HG03097 (cell line): ENCODE measurements around the gene STAMBP.
"Not testable (repeated sequence)": the region's sequence is repeated elsewhere in the genome, so short reads cannot be mapped to it uniquely, and the experiment has no call there.

Experiments used
- ATAC-seq: cut with Tn5 transposase; IDR thresholded peaks from one replicate; pipeline ENCODE4 v1.9.1; 2021; ENCODE audit not compliant: unreplicated experiment, low FRiP score

STAMBP gene

DNA sequence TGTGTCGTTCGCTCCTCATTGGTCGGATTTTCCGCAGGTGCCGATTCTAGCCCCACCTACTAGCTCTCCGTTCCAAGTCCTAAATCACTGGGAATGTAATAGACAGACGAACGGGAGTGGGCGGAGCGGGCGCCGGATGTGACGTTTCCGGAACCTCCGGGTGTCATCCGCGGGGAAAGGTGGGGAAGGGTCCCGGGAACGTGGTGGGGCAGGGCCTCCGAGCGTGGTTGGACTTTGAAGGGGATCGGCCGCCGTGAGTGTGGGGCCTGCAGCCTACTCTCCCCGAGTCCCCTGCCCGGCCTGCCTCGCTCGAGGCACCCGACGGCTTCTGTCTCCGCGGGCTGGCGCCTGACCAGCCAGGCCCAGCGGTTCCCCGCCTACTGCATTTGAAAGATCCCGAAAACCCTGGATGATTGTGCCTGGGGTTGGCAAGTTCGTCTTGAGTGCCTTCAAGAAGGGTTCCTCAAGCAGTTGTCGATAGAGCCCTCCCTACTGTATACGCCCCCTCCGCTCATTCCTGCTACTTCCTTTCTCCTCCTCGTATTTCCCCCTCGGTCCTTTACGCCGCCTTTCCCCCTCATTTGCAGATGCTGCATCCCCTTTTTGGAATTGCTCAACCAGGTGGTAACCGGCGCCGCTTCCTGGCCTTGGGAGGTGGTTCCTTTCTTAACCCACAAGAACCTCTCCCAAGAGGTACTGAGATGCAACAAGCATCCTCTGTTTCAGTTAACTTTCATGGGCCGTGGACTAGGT, at the start of gene STAMBP:
Gene STAMBP, plus strand, starts transcription at position 144 of the 753 bp plus-strand sequence. CDS start 1,896 bp downstream, outside the sequence.
- peak; percentile 75 for ATAC-seq

DNA sequence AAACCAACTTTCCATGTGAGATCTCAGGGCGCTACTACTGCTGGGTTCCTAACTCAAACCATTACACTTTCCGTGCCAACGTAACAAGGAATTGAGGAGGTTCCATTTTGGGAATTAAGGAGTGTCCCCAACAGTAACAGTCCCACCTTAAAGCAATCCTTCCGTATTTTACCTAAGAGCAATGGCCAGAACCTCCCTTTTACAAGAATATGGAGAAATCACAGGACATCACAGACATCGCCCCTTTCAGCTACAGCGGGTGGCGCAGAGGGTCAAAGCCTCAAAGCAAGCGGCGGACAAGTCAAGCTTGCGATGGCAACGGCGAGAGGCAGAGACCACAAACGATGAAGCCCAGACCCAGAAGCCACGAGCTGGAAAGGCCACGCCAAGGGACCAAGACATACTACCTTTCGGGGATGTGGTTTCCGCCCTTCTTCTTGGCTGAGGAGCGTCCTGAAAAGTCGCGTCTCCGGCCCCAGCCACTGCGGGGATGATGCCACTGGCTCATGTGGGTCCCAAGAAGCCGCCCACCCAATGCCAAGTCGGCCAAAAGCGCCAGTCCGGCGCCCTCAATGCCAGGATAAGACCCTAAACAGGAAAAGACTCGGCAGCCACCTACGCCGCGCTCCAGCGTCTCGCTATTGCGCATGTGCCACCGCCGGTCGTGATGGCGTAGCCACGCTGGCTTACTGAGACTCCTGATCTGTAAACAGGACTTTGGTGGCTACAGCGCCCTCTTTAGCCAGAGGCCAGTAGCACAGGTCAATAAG, 49.1 kb upstream of the STAMBP start, which contains the start of gene DUSP11:
Gene DUSP11, minus strand, starts transcription at position 637 of the 770 bp plus-strand sequence. Its CDS starts 129 bp downstream, at position 508.
- peak; percentile 98 for ATAC-seq

DNA sequence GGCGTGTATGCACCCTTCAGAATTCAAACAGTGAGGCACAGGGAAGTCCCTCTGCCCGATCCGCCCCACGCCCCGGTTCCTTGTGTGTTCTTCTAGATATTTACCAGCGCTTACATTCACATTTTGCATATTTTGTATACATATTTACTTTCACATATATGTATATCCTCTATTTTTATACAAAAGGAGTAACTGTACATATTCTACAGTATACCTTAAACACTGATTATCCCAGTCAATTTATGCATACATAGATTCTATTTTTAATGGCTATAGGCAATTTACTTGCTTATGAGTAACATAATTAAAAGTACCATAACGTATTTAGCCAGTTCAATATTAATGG, 48.6 kb upstream of the STAMBP start:
- no peak for ATAC-seq

DNA sequence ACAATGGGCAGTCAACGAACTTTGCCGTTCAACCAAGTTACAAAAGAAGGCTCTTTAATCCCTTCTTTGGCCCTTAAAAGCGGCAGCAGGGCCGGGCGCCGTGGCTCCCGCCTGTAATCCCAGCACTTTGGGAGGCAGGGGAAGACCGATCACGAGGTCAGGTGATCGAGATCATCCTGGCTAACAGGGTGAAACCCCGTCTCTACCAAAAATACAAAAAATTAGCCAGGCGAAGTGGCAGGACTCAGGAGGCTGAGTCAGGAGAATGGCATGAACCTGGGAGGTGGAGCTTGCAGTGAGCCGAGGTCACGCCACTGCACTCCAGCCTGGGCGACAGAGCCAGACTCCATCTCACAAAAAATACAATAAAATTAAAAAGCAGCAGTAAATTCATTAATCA, 45.4 kb upstream of the STAMBP start:
- not testable (repeated sequence) for ATAC-seq

DNA sequence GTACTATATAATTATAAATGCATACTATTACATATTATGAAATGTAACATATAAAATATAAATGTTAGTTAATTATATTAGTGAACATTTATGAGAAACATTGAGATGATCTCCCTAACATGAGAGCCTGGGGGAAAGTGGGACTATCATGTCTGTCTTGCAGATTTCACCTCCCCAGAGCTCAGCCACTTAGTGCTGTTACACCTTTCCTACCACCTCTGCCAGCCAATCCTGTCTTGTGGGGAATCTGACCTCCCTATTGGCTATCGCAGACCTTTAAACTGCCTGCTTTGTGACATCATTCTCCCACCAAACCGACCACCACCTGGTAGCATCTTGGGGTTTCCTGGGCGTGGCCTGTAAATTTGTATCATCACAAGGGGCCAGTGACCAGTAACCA, 44.9 kb upstream of the STAMBP start, which contains the start of gene C2orf78:
Gene C2orf78, plus strand, starts transcription at position 301 of the 400 bp plus-strand sequence. CDS start 127 bp downstream, outside the sequence.
- not testable (repeated sequence) for ATAC-seq

DNA sequence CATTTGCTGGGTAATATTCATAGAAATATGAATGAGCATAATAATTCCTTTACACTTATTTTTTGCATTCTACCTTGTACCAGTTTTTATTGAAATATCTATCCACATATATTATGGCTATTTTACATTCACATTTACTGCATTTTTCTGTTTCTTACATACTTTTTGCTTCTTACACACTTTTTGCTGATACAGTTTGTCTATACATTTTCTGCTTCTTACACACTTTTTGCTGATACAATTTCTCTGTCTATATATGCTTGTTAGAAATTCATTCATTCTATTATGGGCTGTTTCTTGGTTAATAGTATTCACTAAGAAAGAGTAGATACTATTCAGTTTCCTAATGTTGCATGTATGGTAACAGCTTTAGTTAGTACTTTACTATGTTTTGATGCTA, 16.9 kb upstream of the STAMBP start:
- ATAC-seq, result no peak

DNA sequence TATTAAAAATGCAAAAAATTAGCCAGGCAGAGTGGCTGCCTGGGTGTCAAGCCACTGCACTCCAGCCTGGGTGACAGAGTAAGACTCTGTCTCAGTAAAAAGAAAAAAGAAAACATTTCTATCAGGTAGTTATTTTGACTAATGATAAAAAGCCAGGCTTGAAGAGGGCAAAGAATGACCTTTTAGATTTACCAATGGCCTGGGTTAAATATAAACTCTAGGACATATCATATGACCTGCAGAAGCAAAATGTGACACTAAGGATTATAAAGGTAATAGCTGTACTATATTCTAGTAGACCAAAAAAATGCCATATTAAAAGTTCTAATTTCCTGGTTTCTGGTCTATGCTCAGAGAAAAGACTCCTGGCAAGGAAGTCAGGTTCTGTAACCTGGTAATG, 16.1 kb upstream of the STAMBP start:
- no peak for ATAC-seq

DNA sequence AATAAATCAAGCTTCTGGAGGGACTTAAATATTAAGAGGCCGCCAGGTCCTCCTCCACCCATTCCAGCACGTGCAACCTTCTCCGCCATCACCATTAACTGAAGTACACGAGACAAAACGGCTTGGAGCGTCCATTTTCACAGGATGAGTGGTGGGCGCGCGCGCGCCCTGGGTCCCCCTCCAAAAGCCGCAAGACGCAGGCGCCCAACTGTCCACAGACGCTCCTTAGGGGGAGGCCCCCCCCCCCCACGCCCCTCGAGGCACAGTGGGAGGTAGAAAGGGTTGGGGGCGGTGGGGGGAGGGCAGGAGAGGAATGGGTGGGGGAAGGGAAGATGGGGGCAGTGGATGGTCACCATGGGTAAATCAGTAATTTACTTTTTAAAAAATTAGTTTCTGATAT, 10.5 kb upstream of the STAMBP start:
- ATAC-seq, result no peak

DNA sequence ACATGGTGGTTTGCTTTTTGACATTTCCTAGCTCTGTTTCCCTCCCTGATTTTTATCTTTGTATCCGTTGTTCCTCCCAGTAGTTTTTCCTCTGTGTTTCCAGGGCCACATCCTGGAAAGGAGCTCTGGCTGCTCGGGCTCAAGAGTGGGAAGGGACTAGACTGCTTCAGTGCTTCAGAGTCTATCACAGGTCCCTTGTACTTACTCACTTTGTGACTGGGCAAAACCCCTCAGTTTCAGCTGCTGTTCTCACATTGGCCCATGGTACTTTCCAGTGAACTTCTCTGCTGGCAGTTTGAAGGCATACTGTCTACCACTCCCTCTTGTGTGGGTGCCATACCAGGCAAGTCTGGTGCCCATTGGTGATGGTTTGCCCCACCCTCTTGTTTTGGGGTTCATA, 7.5 kb upstream of the STAMBP start:
- ATAC-seq, result no peak

DNA sequence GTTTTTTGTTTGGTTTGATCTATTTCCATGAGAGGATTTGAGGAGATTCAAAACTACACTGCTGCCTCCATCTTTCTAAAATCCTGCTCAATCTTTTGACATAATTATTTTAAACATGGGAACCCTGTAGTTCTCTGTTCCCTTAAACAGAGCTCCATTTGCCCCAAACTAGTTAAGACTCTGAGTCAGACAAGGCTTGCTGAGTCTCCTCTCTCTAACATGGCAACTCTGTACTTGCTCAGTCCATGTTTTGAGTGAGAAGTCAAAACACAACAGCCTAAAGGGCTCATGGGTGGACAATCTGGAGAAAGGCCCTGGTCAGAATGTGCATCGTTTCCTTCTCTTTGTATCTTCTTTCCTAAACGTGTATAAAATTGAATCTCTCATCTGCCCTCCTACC, 7.1 kb upstream of the STAMBP start:
- ATAC-seq, result no peak

DNA sequence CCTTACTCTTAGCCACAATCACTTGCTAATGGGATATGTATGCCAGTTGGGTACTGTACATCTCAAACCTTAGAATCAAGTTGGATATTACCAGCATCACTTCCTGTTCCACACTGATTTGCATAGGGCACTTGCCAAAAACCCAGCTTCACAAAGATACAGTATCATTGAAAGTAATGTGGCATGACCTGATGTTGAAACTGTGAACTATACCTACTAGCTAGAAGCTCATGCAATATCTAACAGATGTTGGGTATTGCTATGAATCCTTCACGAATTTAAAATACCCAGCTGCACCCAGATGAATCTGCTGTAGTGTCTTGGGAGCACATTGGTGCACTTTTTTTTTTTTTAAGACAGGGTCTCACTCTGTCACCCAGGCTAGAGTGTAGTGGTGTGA, 6.5 kb upstream of the STAMBP start:
- ATAC-seq, result peak; percentile 65

DNA sequence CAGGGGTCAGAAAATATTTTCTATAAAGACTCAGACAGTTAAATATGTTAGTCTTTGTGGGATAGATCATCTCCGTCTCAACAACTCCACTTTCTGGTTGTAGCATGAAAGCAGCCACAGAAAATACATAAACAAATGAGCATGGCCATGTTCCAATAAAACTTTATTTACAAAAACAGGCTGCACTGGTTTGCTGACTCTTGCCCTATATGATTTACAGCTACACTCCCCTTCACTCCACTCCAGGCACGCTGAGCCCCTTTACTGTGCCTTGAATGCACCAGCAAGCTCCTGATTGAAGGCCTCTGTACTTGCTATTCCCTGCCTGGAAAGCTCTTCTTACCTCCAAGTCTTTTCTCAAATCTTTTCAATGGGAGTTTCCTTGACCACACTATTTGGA, 5.8 kb upstream of the STAMBP start:
- ATAC-seq, result no peak

DNA sequence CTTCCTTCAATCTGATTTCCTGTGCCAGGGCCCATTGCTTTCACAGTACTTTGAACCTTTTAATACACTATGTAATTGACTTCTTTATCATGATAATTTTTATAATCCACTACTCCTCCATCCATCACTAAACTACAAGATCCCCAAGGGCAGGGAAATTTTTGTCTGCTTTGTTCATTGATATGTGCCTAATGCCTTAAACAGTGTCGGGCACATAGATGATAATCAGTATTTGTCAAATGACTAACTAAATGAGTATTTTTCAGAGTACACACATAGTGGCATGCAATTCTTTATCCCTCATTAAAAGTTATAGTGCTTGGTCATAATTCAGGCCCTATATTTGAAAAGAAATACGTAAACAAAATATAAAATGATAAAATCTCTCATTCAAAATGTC, 5.3 kb upstream of the STAMBP start:
- ATAC-seq, result no peak

DNA sequence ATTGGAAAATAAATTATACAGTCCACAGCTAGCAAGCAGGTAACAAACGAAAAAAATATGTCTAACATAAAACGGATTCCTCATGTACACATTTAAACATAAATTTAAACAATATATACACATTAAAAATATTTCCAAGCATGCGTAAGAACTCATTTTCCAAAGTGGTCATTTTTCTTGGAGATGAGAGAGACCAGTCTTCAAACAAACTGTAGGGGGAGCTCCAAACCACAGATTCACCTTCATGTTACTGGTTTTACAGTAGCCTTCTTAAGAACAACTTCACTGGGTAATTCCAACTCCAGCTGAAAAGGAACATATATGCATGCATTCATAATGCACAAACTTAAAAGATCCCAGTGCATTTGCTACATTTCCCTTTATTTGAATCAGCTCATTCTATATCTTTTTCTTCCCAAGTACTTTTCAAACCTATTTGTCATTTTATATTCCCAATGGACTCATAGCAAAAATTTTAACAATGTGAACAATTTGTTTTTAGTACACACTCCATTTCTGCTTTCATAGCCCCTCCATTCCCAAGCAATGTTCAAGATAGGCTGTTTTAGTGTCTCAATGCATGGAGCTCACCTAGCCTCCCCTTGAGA, 4.7 kb upstream of the STAMBP start:
- no peak for ATAC-seq

DNA sequence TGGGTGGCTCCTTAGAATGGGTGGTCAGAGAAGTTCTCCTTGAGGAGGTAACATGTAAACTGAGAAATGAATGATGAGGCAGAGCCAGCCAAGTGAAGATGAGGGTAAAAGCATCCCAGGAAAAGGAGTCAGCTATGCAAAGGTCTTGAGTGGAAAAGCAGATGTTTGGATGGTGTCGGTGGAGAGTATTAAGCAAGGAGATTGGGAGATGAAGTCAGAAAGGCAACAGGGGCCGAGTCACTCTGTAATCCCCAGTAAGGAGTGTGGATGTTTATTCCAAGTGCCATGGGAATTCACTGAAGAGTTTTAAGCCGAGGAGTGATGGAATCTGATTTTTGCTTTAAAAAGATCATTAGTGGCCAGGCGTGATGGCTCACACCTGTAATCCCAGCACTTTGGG, 3.4 kb upstream of the STAMBP start:
- no peak for ATAC-seq

DNA sequence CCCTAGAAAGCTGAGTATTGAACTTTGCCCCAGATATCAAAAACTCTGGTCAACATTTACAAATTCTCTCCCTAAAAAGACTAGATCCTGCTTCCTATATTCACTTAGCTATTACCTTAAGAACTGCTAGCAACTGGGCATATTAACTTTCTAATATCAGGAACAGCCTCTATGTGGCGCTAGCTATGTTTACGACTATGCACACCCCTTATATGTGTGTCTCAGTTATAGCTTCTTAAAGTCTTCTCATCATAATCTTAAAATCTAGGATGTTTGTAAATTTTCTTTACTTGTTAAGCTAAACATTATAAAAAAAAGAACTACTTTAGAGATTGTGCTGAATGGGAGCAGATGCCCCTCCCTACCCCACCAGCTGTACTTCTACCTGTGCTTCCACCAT, 1.7 kb upstream of the STAMBP start:
- ATAC-seq, result no peak

DNA sequence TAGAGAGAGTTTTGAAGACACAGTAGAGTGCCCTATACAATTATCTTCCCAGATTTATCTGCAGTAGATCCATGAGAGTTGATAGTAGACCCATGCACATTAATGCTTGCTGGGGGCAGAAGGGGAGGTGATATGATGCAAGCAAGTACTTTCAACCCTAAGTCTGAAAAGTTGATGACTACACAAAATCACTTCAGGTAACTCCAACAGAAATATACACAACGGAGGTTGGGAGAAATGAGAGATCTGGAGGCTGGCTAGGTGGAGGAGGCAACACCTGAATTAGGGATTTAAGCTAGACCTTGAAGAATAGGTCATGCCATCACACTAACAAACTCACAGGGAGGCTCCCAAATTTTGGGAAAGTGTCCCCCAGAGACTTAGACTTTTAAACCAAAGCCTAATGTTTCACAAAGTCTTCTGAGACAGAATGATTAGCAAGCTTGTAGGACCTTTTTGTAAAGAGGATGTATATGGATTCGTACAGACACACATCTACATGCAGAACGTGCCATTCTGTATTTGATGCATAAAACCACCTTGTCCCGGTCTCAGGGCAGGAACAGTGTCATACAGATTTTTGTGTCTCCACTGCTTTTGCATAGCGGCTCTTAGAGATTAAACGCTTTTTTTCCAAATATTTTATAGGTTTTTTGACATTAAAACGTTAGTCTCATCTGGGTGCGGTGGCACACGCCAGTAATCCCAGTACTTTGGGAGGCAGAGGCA, 937 bp upstream of the STAMBP start:
- ATAC-seq, result no peak

DNA sequence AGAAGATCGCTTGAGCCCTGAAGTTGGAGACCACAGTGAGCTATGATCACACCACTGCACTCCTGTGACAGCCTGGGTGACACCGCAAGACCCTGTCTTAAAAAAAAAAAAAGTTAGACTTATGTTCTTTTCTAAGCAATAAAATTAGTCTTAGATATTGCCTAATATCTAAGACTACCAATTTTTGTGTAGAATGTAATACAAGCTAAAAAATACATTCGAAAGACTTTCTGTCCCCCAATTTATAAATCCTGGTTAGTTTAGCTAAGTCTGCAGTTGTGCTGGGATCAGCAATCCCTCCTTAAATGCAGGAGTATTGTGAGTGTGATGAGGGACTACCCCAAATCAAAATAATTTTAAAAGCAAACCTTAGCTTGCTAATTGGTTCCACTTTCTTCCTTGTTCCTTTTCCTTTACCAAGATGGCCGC, 358 bp upstream of the STAMBP start:
- ATAC-seq, result no peak

DNA sequence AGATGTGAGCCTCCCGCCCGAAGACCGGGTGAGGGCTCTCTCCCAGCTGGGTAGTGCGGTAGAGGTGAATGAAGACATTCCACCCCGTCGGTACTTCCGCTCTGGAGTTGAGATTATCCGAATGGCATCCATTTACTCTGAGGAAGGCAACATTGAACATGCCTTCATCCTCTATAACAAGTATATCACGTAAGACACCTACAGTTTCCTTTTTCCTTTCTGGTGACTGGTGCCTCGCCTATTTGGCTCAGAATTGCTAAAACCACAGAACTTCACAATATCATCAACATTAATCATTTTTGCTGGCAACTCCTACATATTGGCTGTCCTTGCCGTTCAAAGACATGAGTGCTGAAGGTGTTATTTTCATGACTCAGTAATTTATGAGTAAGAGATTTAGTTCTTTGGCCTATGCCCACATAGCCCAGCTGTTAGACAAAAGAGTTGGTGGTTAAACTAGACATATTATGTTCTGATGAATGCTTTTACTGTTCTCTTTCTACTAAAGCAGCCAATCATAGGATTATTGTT, 2.2 kb downstream of the STAMBP start:
- no peak for ATAC-seq

DNA sequence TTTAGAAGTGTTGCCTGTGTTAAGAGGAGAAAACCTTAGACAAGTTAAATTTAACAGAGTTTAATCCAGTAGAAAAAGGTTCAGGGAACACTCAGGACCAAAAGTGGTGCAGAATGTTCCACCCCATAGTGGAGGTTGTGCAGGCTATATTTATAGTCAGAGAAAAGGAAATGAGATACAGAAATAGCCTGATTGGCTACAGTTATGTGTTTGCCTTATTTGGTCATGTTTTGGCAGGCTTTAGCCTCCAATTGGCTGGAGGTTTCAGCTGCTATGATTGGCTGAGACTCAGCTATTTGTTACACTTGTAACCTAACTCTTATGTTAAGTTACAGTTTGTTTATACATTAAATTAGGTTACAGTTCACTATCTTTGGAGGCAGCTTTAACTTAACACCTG, 4.2 kb downstream of the STAMBP start:
- no peak for ATAC-seq
